ENCODE data around the gene TASOR2.

DNA sequence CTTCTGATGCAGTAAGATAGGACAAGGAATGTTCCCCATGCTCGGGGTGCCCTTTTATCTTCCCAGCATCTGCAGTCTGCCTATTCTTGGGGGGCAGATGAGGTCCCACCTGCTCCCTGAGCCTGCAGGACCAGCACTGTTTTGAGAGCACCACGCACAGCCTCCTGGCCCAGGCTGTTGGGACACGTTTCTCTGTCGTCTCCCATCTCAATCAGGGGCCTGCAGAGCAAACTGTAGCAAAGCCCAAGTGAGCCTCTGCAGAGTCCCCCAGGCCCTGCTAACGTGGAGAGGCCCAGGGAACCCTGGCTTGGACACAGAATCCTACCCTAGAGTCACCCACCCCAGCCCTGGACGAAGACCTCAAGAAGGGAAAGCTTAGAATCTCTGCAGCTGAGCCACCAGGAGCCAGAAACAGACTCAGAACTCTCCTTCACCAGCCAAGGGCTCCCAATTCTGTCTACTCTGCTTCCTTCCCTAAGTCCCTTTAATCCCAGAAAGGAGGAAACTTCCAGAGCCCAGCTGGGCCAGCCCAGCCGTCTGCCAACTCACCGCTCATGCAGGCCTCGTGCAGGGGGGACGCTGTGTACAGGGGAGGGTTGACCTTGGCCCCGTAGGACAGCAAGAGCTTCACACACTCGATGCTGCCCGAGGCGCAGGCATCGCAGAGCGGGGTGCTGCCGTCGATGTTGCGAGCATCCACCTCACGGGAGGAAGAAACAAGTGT, 33.8 kb upstream of the TASOR2 start:
- TF ChIP-seq, protein P1, sequence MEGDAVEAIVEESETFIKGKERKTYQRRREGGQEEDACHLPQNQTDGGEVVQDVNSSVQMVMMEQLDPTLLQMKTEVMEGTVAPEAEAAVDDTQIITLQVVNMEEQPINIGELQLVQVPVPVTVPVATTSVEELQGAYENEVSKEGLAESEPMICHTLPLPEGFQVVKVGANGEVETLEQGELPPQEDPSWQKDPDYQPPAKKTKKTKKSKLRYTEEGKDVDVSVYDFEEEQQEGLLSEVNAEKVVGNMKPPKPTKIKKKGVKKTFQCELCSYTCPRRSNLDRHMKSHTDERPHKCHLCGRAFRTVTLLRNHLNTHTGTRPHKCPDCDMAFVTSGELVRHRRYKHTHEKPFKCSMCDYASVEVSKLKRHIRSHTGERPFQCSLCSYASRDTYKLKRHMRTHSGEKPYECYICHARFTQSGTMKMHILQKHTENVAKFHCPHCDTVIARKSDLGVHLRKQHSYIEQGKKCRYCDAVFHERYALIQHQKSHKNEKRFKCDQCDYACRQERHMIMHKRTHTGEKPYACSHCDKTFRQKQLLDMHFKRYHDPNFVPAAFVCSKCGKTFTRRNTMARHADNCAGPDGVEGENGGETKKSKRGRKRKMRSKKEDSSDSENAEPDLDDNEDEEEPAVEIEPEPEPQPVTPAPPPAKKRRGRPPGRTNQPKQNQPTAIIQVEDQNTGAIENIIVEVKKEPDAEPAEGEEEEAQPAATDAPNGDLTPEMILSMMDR (IDR thresholded peaks at IDR 0.05): no peak
- TF ChIP-seq POLR2A (IDR thresholded peaks at IDR 0.05): no peak
